Activated CD4-positive, alpha-beta T cell treated with anti-CD3 and anti-CD28 coated beads for 1 hour (primary cell): ENCODE results near the gene SLX9.
"Not testable (repeated sequence)": the region's sequence is repeated elsewhere in the genome, so short reads cannot be mapped to it uniquely, and the experiment has no call there.

Source experiments
- DNase-seq: peaks from one replicate; pipeline ENCODE4 v3.0.0-alpha.2; 2020

SLX9 gene

GRCh38 chr21:44962403-44962966, 22.7 kb downstream of the SLX9 start:
- DNase-seq, result no peak

- DNase-seq, result no peak
These were observed 24.6 kb downstream of the SLX9 start for GRCh38 chr21:44964381-44964780.

GRCh38 chr21:44965251-44966022, 25.6 kb downstream of the SLX9 start:
- DNase-seq, result no peak

DNA sequence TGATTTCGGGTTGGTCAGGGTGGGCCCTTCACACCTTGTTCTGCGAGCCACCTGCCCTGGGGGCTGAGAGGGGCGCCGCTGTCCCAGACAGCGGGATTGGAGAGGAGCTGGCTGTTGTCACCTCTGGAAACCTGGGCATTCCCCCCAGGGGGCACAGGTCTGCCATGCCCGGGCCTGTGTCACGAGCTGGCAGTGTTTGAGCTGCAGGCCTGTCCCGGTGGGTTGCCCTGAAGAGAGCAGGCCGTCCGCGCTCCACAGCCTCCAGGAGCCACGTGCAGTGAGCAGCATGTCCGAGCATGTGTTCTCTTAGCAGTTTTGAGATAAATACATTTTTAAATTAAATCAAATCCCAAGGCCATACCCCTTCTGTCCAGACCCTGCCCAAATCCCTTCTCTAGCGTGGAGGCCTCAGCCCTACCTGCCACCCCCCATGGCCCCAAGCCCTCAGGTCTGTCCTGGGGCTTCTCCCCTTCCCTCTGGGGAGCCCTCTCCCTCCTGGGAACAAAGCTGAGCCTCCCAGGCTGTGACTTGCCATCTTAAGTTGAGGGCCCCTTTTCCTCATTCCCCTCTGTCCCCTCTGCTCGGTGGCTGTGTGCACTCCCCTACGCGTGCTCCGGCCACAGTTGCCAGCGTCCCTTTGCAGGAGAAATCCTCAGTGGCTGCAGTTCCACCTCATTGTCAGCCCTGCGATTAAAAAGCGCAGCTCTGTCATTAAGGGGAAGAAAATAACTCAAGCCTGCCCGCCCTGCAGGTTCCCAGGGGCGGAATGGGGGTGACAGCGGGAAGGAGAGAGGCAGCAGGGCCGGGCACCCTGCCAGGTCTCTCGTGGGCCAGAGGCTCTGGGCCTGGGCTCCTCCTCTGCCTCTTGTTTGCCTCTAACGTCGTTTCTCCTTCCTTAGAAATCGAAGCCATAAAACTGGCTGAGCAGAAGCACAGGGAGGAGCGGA, 26.6 kb downstream of the SLX9 start:
- DNase-seq, result no peak

- no peak for DNase-seq
These were observed 27.5 kb downstream of the SLX9 start for GRCh38 chr21:44967082-44968047.

GRCh38 chr21:44969066-44969670, 29.3 kb downstream of the SLX9 start:
- DNase-seq, result no peak

DNA sequence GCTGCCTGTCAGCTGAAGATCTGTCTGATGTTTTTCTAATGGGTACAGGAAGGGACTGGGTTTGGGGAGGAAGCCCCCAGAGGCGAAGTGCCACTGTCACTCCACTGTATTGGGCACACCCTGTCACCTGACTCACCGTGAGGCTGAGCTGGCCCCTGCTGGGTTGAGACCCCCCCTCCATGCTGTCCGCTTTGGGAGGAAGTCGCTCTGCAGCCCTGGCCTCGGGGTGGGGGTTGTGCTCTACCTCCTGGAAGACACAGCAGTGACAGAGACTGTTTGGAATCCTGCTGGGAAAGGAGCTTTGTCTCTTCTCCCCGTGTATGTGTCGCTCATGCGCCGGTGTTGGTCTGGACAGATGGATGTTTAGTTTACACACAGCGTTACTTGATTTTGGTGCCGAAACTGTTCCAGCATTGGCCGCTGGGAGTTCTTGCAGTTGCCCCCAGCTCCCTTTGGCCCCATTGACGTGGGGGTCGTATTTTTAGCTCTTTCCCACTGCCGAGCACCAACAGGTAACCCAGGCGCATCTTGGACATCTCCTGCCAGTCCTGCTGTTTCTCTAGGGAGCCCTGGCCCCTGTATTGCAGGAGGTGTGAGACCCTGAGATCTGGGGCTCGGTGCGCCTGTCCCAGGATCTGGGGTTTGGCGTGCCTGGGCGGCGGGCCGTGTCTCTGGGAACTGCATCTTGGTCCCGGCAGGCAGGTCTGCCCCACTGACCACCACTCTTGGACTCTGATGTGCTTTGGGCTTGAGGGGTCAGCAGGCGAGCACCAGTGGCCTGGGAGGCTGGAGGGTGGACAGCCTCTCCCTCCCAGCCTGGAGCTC, 30.3 kb downstream of the SLX9 start:
- no peak for DNase-seq

- DNase-seq, result no peak
These were observed 31.2 kb downstream of the SLX9 start for GRCh38 chr21:44970766-44971671.

DNA sequence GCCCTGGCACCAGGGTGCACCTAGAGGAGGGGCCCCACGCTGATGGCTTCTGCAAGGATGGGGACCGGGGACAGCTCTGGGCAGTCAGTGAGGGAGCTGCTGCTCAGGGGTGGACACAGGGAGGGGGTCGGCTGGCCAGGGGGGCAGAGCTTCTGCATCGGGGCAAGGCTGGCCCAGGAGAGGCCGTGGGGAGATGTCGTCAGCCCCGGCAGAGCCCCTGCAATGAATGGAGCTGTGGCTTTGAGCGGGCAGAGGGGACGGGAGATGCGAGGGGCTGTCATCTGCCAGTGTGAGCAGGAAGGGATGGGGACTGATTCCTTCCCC, 31.8 kb downstream of the SLX9 start:
- DNase-seq, result no peak

DNA sequence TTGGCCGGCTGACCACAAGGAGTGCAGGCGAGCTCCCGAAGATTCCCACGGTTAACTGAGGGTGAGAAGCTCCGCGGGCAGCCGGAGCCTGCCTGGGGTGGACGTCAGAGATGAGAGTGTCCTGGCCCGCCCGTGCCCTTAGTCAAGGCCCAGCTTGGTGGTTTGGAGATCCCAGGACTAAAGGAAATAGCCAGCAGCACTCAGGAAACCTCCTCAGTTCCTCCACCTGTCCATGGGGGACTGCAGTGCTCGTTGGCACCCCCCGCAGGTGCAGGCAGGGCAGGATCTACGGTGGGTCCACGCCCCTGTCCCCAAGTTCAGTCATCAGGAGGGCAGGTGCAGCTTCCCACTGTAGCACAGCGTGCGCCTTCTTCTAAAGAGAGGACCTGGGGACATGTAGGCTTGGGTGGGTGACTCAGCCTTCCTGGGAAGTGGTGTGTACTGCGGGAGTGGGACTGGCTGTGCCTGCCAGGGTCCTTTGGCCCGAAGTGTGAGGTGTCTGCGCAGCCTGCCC, 32.5 kb downstream of the SLX9 start:
- DNase-seq, result no peak

DNA sequence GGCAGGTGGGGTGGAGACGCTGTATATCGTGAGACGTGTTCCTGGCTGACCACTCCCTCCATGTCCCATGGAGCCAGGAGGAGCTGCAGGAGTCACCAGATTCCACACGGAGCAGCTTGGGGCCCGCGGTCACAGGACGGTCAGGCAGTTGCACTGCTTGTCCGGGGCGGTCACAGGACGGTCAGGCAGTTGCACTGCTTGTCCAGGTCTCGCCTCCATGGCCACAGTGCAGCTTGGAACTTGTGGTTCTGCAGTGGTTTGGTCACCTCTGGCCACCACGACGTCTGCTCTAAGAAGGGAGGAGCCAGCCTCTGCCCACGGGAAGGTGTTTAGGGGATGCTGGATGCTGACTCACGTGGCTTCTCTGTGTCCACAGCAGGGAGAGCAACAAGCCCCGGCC, 33.0 kb downstream of the SLX9 start:
- no peak for DNase-seq

DNA sequence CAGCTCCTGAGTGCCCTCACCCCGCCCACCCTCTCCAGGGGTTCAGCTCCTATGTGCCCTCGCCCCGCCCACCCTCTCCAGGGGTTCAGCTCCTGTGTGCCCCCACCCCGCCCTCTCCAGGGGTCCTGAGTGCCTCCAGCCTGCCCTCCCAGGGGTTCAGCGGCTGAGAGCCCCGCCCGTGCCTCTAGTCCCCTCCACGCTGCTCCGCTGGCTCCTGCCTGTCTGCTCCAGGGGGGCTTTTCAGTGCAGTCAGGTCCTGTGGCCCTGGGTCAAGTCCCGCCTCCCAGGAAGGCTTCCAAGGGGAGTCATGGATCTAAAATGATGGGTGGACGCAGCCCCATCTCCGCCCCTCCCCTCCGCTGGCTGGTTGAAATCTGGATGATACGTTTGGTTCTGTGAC, 33.8 kb downstream of the SLX9 start:
- no peak for DNase-seq

DNA sequence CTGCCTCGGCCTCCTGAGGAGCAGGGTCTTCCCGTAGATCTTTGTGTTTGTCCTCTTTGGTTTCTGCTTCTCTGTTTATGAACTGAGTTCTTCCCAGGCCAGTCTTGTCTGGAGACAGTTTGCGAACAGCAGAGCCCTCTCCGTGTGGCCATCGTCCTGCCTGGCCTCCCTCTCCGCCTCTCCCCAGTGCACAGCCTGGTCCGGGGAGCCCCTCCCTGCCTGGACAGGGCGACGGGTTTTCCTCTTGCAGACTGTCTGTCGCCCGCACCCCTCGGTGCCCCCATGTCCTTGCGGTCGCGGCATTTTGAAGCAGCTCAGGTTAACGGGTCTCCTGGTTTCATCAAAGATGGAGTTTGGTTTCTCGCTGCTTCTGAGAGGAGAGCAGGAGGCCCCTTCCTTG, 34.8 kb downstream of the SLX9 start:
- no peak for DNase-seq

DNA sequence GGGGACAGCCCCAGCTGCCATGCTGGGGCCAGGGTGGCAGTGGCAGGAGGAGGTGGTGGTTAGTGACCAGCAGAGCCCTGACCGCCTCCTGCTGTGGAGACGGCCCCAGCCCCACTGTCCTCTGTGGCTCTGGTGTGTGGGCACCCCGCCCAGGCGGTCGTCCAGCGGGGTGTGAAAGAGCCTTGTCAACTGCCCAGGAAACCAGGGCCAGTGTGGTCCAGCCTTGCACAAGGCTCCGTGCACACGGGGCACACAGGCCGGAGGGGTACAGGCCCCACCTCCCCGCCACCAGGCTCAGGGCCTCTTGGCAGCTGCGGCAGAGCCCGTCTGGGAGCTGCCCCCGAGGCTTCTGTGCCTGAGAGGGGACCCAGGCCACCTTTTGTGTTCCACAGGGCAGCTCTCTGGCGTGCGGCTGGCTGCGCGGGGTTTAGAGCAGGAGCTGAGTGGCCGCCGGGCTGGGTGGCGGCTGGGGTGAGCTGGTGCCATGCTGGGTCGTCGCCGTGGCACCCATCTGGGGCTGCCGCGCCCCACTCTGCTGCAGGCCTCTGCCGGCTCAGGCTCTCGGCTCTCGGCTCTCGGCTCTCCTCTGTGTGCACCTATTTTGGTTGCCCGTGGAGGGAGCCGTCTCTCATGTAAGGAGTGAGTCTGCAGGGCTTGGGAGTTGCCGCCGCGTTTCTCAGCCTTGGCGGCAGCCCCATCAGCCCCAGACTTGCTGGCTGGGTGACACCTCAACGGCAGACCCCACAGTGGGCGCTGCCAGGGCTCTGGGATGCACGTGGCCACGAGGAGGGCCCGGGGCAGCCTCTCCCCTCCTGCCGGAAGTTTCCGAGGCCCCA, 36.1 kb downstream of the SLX9 start:
- DNase-seq, result no peak

- DNase-seq, result not testable (repeated sequence)
These were observed 36.9 kb downstream of the SLX9 start for GRCh38 chr21:44976556-44977393.

DNA sequence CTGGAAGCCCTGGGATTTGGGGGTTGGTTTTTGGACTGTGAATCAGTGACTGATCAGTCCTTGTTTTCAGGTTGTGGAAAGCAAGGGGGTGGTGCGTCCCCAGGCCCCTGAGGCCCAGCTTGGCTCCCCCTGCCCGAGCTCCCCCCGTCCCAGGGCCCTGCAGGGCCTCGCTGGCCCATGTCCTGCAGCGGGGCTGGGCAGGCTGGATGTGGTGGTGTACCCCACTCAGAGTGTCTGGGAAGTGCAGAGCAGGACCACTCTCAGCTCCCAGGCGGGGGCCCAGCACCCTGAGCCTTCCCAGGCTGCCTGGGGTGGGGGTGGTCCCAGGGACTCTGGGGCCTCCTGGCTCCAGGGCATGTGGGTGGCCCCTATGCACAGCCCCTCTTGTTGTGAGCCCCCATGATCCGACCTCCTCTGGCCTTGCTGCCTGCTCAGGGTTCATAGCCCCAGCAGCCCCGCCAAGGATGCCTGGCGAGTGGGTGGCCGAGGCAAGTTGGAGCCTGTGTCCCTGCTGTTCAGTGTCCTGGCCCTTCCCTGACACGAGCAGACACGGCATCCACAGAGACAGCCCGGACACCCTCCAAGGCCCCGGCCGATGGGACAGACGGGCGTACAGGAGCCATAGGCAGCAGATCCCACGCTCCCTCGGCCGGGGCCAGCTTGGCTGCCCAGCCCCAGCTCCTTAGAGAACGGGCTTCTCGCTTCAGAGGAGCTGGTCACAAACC, 37.9 kb downstream of the SLX9 start:
- DNase-seq, result no peak
